Skin epidermis (tissue), 12 donors: Measurements from ENCODE around the gene RBL1.
"Not testable (repeated sequence)": the region's sequence is repeated elsewhere in the genome, so short reads cannot be mapped to it uniquely, and the experiment has no call there.

Experiments used
- H3K27ac ChIP-seq, 21 experiments: fragments of 200-600 bp; sonication (generic) in 11 of 21; one replicate each; pipeline ENCODE4 v1.5.0; 2020; ENCODE audit warnings: mild to moderate bottlenecking in 3 of 21, inconsistent platforms in 2 of 21, moderate library complexity in 2 of 21
- H3K4me3 ChIP-seq, 7 experiments: fragments of 200-600 bp; sonication (generic) in 2 of 7; one replicate each; pipeline ENCODE4 v1.5.0; 2020; ENCODE audit warnings: inconsistent platforms in 2 of 7, mild to moderate bottlenecking in 2 of 7, moderate library complexity in 1 of 7

The RBL1 gene

DNA sequence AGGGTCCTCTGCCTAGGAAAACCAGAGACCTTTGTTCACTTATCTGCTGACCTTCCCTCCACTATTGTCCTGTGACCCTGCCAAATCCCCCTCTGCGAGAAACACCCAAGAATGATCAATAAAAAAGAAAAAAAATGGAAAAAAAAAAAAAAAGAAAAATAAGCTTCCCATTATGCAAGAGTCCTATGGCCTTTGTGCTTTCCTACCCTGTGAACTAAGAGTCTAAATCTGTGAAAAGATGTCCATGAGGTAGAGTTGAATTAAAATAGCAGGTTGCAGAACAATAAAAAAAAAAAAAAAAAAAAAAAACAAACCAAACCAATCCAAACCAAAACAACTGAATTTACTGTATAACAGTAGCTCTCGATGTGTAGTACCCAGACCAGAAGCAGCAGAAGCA is 94.2 kb downstream of the RBL1 start:
- H3K27ac ChIP-seq, H3K4me3 ChIP-seq: not testable (repeated sequence)

DNA sequence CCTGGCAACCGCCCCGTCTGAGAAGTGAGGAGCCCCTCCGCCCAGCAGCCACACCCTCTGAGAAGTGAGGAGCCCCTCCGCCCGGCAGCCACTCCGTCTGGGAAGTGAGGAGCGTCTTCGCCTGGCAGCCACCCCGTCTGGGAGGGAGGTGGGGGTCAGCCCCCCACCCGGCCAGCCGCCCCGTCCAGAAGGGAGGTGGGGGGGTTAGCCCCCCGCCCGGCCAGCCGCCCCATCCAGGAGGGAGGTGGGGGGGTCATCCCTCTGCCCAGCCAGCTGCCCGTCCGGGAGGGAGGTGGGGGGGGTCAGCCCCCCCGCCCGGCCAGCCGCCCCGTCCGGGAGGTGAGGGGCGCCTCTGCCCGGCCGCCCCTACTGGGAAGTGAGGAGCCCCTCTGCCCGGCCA is 95.6 kb downstream of the RBL1 start:
- not testable (repeated sequence) for H3K4me3 ChIP-seq, H3K27ac ChIP-seq

DNA sequence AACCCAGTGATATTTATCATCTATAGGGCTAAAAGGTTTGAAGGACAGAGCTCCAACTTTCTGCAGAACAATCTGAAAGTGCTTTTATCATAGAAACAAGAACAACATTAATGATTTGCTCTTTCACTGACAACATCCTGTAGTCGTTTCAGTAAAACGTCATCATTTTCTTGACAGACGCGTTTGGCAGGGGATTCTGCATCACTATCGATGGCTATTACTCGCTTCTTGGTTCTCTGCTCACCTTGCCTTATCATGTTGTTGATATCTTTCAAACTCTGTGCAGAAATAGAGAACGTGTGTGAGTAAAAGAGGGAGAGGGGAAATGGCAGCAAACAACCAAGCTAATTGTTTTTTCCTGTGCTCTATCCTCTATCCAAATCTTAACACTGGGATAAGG is 97.1 kb downstream of the RBL1 start:
- Histone ChIP-seq H3K4me3 (no peak overlapping the region), H3K27ac (peak overlapping the region in 3 of 21 experiments; percentile 17 to 29 (median 23))

DNA sequence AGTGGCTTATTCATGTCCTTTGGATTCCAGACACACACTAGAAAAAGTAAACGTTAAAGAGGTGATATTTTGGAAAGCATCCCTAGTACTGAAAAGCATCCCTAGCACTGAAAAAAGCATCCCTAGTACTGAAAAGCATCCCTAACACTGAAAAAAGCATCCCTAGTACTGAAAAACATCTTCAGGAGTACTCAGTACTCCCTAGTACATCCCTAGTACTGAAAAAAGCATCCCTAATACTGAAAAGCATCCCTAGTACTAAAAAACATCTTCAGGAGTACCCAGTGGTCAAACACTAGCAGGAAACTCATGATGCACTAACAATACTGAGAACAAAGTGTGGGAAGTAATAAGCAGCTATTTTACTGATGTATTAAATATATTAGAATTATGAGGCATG is 98.7 kb downstream of the RBL1 start:
- no peak overlapping the region for H3K27ac ChIP-seq

DNA sequence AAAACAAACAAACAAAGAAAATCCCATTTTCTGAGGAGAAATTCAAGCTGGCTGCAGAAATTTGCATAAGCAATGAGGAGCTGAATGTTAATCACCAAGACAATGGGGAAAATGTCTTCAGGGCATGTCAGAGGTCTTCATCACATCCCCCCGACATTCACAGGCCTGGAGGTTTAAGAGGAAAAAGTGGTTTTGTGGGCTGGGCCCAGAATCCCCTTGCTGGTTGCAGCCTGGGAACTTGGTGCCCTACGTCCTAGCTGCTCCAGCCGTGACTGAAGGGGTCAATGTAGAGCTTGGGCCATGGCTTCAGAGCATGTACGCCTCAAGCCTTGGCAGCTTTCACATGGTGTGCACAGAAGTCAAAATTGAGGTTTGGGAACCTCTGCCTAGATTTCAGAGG is 101.6 kb downstream of the RBL1 start:
- H3K27ac ChIP-seq, H3K4me3 ChIP-seq: not testable (repeated sequence)

More for the DNA sequence above, 98.7 kb downstream of the RBL1 start:
- H3K4me3 ChIP-seq: no peak overlapping the region

DNA sequence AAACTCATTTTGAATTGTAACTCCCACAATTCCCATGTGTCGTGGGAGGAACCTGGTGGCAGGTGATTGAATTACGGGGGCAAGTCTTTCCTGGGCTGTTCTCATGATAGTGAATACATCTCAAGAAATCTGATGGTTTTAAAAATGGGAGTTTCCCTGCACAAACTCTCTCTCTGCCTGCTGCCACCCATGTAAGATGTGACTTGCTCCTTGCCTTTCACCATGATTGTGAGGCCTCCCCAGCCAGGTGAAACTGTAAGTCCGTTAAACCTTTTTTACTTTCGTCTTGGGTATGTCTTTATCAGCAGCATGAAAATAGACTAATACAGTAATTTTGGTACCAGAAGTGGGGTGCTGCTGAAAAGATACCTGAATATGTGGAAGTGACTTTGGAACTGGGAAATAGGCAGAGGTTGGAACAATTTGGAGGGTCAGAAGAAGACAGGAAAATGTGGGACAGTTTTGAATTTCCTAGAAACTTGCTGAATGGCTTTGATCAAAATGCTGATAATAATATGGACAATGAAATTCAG is 102.9 kb downstream of the RBL1 start:
- H3K27ac ChIP-seq: no peak overlapping the region

DNA sequence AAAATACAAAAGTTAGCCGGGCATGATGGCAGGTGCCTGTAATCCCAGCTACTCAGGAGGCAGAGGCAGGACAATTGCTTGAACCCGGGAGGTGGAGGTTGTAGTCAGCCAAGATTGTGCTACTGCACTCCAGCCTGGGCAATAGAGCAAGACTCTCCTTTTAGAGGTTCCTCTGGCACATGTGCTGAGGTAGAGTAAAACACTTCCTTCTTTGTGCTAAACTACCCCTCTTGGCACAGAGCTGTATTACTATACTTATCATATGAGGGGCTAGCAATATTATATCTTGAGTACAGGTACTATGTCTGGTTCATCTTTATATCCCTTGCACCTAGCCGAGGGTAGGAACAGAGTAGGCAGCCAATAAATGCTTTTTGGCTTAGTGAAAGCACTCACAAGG is 104.1 kb downstream of the RBL1 start:
- Histone ChIP-seq H3K4me3 (no peak overlapping the region), H3K27ac (no peak overlapping the region)

More for the DNA sequence above, 102.9 kb downstream of the RBL1 start:
- no peak overlapping the region for H3K4me3 ChIP-seq

DNA sequence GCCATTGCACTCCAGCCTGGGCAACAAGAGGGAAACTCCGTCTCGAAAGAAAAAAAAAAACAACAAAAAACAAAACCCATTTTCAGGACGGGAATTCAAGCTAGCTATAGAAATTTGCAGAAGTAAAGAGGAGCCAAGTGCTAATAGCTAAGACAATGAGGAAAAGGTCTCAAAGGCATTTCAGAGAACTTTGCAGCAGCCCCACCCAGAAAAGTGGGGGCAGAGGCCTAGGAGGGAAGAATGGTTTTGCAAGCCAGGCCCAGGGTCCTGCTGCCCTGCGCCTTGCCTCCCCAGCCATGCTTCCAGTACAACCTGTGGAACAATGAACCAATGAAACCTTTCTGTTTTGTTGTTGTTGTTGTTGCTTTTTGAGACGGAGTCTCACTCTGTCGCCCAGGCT is 106.0 kb downstream of the RBL1 start:
- Histone ChIP-seq H3K27ac (peak overlapping the region in 6 of 21 experiments; percentile 21 to 69 (median 38)), H3K4me3 (no peak overlapping the region)

DNA sequence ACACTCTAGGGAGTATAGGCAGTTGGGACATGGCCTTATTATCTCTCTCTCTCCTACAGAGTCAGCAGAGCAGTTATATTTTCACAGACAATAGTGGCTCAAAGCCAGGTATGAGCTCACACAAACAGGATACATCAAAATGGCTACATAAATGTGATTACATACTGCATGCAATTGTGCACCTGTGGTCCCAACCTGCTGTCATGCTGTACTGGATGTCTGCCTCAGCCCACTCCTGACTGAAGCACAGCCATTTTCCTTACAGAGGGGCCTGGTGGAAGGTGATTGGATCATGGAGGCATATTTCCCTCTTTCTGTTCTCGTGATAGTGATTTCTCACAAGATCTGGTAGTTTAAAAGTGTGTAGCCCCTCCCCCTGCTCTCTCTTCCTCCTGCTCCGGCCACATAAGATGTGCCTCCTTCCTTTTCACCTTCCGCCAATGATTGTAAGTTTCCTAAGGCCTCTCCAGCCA is 107.3 kb downstream of the RBL1 start:
- Histone ChIP-seq H3K27ac (peak overlapping the region in 3 of 21 experiments; percentile 4 to 69 (median 40)), H3K4me3 (no peak overlapping the region)

DNA sequence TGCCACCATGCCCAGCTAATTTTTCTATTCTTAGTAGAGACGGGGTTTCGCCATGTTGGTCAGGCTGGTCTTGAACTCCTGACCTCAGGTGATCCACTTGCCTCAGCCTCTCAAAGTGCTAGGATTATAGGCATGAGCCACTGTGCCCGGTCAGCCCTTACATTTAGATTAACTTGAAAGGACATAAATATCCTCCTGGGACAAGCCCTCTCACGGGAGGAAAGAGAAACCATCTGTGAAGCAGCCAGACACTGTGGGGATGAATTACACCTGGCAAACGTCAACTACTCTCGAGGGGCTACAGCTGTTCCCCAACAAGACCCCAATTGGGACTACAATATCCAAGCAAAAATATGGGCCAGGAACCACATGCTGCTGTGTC is 111.5 kb downstream of the RBL1 start:
- Histone ChIP-seq H3K27ac (no peak overlapping the region), H3K4me3 (no peak overlapping the region)

DNA sequence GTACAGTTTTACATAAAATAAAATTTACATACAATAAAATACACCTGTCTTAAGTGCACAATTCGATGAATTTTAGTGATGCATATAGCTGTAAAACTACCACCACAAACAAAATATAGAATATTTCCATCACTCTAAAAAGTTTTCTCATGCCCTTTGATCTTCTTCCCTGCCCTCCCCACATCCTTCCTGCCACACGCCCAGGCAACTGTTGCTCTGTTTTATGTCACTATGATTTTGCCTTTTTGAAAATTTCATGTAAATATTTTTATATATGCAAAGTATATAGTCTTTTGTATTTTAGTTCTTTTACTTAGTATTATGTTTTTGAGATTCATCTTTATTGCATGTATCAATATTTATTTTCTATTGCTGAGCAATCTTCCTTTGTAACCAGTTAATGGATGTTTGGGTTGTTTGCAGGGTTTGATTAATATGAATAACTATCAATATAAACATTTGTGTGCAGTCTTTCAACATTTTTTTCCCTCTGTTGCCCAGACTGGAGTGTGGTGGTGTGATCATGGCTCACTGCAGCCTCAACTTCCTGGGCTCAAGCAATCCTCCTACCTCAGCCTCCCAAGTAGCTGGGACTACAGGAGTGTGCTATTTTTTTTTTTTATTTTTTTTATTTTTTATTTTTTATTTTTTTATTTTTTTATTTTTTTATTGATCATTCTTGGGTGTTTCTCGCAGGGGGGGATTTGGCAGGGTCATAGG is 120.5 kb downstream of the RBL1 start:
- Histone ChIP-seq H3K4me3 (no peak overlapping the region), H3K27ac (peak overlapping the region in 8 of 21 experiments; percentile 18 to 89 (median 70))

DNA sequence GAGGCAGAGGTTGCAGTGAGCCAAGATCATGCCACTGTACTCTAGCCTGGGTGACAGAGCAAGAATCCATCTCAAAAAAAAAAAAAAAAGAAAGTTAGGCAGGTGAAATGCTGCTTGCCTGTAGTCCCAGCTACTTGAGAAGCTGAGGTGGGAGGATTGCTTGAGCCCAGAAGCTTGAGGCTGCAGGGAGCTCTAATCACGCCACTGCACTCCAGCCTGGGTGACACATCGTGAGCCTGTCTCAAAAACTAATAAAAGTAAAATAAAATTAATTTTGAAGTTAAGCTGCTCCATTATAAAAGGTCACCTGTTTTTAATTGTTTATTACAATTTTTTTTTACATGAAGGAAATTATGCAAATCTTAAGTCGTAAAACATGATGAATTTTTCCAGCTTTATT is 121.1 kb downstream of the RBL1 start:
- Histone ChIP-seq H3K4me3 (no peak overlapping the region), H3K27ac (peak overlapping the region in 8 of 21 experiments; percentile 47 to 89 (median 72))

DNA sequence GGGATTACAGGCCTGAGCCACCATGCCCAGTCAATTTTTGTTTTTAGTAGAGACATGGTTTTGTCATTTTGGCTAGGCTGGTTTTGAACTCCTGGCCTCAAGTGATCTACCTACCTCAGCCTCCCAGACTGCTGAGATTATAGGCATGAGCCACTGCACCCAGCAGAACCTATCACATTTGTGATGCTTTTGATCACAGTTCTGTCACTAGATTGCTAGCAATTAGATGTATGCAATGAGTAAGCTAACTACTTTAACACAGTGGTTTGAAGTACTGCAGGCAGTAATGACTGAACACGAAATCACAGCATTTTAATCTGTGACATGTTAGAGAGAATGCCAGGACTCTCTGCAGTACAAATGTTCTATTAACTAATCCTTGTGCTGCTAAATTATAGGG is 124.7 kb downstream of the RBL1 start:
- Histone ChIP-seq H3K4me3 (no peak overlapping the region), H3K27ac (peak overlapping the region in 1 of 21 experiments; percentile 59)

DNA sequence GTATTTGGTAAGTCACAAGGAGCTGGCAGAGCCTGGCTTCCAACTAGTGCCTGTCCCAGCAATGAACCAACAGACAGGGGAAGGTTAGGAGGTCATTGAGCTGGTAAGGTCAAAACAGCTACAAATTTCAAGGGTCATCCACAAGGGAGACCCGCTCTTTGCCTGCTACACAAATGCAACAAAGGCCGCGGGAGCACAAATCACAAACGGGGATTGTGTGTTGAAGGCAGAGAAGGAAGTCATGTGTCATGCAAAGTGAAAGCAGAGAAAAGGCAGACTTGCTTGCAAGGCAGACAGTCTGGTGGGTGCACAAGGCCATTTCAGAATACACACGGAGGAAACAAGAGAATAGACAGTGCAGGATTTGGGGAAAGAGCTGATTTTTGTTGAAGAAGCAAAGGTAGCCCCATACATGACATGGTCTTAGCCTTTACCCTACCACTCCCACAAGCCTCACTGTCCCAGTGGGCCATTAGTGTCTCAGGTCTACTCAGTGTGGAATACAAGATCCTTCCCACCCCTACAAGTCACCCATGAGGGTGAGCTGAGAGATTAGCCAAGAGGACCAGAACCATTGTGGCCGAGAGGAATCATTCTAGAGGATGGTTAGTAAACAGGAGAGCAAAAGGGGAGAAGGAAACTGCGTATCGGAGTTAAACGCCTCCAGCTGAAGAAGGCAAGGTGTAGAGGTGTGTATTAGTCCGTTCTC is 126.2 kb downstream of the RBL1 start:
- Histone ChIP-seq H3K4me3 (no peak overlapping the region), H3K27ac (peak overlapping the region in 11 of 21 experiments; percentile 15 to 89 (median 56))

DNA sequence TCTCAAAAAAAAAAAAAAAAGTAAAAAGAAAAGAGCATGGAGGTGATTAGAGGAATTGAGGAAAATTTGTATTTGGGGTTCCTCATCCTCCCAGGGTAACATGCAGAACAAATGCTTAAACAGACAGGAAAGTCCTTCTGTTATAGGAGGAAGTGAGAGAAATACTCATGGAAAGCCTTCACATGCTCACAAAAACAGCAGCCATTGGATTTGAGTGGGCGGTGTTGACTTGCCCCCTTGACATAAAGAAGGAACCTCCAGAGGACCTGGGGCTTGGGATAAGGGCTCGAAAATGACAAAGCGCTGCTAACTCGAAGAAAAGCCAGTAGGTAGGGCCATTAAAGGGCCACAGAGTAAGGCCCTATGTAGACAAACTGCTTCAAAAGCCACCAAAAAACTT is 126.7 kb downstream of the RBL1 start:
- Histone ChIP-seq H3K27ac (peak overlapping the region in 11 of 21 experiments; percentile 15 to 89 (median 56)), H3K4me3 (no peak overlapping the region)

DNA sequence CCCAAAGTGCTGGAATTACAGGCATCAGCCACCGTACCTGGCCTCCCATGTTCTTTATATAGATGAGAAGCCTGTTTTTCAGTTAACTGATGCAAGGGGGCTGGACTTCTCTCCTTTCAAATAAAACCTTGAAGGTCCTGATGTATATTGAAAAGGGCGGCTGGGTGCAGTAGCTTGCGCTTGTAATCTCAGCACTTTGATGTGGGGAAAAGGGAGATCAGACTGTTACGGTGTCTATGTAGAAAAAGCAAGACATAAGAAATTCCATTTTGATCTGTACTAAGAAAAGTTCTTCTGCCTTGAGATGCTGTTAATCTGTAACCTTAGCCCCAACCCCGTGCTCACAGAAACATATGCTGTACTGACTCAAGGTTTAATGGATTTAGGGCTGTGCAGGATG is 128.2 kb downstream of the RBL1 start:
- no peak overlapping the region for H3K4me3 ChIP-seq
- peak overlapping the region in 1 of 21 experiments; percentile 89 for H3K27ac ChIP-seq

DNA sequence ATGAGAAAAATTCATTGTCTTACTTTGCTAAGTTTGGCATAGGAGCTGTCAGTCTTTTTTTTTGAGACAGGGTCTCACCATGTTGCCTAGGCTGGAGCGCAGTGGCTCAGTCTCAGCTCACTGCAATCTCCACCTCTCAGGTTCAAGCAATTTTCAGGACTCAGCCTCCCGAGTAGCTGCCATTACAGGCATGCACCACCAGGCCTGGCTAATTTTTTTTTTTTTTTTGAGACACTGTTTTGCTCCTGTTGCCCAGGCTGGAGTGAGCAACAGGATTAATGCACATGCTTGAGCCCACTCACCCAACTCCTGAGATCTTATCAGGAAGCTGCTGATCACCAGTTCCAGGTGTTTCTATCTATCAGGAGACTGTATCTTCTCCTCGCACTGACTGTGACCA is 128.8 kb downstream of the RBL1 start:
- peak overlapping the region in 1 of 21 experiments; percentile 89 for H3K27ac ChIP-seq

DNA sequence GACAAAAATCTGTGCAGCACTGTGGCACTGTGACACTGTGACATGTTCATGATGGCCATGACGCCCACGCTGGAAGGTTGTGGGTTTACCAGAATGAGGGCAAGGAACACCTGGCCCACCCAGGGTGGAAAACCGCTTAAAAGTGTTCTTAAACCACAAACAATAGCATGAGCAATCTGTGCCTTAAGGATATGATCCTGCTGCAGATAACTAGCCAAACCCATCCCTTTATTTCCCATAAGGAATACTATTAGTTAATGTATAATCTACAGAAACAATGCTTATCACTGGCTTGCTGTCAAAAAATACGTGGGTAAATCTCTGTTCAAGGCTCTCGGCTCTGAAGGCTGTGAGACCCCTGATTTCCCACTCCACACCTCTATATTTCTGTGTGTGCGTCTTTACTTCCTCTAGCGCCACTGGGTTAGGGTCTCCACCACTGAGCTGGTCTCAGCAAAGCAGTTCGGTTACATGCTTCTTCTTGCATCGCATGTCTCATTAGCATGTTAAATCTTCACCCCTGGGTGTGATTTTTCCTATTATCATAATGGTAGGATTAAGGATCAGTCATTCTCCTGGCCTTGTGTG is 133.3 kb downstream of the RBL1 start:
- H3K27ac ChIP-seq, H3K4me3 ChIP-seq: not testable (repeated sequence)

More for the DNA sequence above, 128.8 kb downstream of the RBL1 start:
- H3K4me3 ChIP-seq: not testable (repeated sequence)

DNA sequence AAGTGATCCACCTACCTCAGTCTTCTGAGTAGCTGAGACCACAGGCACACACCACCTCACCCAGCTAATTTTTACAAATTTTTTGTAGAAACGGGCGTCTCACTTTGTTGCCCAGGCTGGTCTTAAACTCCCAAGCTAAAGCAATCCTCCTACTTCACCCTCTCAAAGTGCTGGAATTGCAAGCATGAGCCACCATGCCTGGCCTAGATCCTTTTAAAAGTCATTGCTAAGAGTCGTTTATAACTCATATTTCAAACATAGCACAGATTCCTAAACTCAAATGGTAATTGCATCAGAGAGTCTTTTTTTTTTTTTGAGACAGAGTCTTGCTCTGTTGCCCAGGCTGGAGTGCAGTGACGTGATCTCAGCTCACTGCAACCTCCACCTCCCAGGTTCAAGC is 136.6 kb downstream of the RBL1 start:
- peak overlapping the region in 1 of 21 experiments; percentile 72 for H3K27ac ChIP-seq
- no peak overlapping the region for H3K4me3 ChIP-seq

DNA sequence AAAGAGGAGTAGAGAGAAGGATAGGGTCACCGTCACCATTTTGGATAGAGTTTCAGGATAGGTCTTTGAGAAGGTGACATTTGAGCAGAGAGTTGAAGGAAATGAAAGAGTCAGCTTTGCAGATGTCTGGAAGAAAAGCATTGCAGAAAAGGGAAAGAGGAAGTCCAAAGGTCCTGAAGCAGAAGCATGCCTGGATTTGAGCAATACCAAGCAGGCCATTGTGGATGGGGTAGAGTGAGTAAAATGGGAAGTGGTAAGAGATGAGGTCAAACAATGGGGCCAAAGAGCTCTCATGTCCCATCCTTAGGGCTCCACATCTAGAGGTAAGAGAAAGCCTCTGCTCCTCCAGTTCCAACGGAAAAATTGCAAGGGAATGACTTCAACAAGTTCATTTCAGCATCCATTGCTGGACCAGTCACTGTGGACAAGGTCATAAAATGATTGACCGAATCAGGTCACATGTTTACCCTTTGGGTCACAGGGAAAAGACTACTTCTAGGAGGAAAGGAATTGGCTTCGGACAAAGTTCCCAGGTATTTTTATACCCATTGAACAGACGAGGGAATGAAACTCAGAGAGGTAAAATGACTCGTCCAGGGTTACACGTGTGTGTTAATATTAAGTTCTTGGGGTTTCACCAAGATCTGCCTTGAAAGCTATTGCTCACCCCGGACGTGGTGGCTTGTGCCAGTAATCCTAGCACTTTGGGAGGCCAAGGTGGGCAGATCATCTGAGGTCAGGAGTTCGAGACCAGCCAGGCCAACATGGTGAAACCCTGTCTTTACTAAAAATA is 137.7 kb downstream of the RBL1 start:
- Histone ChIP-seq H3K27ac (peak overlapping the region in 7 of 21 experiments; percentile 10 to 72 (median 51)), H3K4me3 (no peak overlapping the region)
